Heart left ventricle (tissue), 13 donors: ENCODE measurements around the gene SH3PXD2A.

Experiments used
- POLR2A ChIP-seq, 2 donors: fragments of 450-650 bp; IDR thresholded peaks; one replicate each; pipeline ENCODE4 v1.6.1; 2017; ENCODE audit warnings: antibody characterized with exemption in 2 of 2, mild to moderate bottlenecking in 2 of 2, moderate library complexity in 2 of 2
- TF ChIP-seq, protein P1 (sequence below), 12 donors: fragments of 200-600 bp; sonication (generic) in 4 of 12; IDR thresholded peaks; one replicate each; pipeline versions ENCODE4 v1.5.0 to v1.8.0; 2018 to 2022; ENCODE audit warnings: antibody characterized with exemption in 12 of 12, mild to moderate bottlenecking in 5 of 12
- donor health status: ischemic (EF 13 %, LVEDD 7.1; RV severe dilation, severe dysfunction).
- donor health status: DM: no; HTN: yes; CAD: no.
- donor health status: DM: no; HTN: no; CAD: no.
- donor health status: ischemic (EF 25% LVEDD 6.9; RV normal size, moderate dysfunction).
- donor health status: ischemic (EF 25% LVEDD 5.7; RV mildly dilated, moderate dysfunction).
- donor health status: ischemic (EF 35%, LVEDD 5.7; RV mildly dilated, moderate dysfunction).
- donor health status: nonischemic (EF 11% LVEDD 7.7; RV severe dilation, severe dysfunction).
- donor health status: DM: yes; HTN: yes; CAD: no.
- donor health status: PGD.
- donor health status: ischemic (EF 29% LVEDD 5.4; RV normal size, mild dysfunction).
- donor health status: nonischemic (EF 23%, LVEDD 6.1; RV moderate dilation, normal function).

DNA sequence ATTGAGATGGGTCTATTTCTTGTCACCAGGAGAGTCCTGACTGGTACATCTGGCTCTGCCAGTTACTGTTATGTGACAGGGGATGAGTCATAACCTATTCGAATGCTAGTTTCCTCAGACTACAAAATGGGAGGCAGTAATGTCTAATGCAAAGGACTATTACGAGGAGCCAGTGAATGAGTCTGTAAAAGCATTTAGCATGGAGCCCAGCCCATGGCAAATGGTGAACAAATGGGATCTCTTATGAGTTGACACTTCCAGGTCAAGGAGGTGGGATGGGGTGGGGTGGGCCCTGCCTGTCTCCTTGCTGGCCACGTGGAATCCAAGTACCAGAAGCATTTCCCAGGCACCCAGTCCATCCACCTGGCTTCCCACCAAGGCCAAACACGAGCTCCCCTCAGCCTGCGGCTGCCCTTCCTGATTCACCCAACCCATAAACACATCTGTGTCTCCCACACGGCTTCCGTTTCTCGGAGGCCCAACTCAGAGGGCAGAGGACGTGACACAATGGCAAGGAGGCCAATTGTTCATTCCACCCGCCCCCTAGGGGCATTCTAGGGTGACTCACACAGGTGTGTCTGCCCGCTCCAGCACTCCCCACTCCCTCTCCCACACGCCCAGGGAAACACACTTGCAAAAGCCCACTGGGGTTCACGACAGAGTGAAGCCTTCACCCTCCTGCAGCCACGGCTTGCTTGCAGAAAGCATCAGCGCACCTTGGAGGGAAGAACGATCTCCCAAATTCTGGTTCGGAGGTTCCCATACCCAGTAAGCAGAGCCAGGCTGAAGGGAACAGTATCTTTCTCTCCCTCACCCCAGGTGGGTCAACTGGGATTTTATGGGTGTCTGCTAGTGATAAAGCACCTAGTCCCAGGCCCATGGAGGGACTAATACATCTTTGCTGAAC lies 109.8 kb downstream of the SH3PXD2A start:
- TF ChIP-seq, protein P1, sequence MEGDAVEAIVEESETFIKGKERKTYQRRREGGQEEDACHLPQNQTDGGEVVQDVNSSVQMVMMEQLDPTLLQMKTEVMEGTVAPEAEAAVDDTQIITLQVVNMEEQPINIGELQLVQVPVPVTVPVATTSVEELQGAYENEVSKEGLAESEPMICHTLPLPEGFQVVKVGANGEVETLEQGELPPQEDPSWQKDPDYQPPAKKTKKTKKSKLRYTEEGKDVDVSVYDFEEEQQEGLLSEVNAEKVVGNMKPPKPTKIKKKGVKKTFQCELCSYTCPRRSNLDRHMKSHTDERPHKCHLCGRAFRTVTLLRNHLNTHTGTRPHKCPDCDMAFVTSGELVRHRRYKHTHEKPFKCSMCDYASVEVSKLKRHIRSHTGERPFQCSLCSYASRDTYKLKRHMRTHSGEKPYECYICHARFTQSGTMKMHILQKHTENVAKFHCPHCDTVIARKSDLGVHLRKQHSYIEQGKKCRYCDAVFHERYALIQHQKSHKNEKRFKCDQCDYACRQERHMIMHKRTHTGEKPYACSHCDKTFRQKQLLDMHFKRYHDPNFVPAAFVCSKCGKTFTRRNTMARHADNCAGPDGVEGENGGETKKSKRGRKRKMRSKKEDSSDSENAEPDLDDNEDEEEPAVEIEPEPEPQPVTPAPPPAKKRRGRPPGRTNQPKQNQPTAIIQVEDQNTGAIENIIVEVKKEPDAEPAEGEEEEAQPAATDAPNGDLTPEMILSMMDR (IDR thresholded peaks at IDR 0.05), result no peak
- no peak for TF ChIP-seq POLR2A (IDR thresholded peaks at IDR 0.05)
